ENCODE measurements around the gene AMPH.
A peak's percentile ranks its signal among the peaks of the same experiment; 100 is the strongest.

Gene AMPH

DNA sequence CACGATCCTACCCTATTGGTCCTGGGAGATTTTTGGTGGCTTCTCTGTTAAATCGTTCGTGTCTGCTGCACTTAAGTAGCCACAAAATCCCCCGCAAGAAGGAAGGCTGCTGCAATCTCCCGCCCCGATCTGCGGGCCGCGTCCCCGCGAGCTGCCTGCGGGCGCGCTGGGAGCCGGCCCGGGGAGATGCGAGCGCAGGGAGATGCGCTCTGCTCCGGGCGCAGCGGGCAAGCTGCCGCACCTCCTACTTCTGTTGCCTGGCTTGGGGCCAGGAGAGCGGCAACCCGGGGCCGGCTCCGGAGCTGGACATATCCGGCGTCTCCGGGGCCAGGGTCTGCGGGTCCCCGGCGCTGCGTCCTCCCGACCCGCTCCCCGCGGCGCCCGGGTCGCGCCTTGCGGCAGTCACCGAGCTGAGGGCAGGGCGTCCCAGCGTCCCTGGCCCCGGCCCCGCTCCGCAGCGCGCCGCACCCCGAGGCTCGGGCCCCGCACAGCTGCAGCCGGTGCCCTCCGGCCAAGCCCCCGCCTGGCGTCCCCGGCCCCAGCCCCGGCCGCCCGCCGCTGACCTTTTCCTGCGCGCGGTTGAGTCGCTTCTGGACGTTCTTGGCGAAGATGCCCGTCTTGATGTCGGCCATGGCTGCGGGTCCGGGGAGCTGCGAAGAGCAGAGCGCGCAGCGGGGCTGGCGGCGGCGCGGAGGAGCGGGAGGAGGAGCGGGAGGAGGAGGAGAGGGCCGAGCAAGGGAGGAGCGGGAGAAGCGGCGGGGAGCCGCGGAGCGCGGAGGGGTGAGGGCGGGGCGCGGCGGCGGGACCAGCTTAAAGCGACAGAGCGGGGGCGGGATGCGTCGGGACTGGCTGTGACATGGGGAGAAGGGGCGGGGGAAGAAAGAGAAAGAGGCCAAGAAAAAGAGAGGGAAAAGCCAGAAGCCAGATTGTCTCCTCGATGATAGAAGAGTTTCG, at the start of gene AMPH:
Gene AMPH (minus strand): TSS at position 654 of the 954 bp plus-strand sequence. CDS start 22 bp downstream, at position 632.
- peak; percentile 31 for DNase-seq (ENCODE audit: low spot score)

DNA sequence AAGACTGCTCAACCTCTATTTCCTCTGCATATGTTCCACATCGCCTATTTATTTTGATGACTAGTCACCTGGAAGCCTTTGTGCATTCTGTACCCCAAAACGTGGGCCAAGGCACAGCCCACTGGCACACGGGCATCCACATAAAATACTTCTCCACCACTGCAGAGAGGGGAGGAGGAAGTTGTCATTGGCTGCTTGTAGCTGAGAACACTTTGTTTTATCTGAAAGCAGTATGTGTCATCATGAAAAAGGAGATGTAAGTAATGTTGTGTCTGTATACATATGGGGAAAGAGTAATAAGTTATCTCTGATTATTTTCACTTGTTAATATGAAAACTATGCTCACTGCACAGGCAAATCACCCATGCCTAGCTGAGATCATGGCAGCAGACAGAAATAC, 48.2 kb upstream of the AMPH start:
- DNase-seq (ENCODE audit: low spot score) = no peak

DNA sequence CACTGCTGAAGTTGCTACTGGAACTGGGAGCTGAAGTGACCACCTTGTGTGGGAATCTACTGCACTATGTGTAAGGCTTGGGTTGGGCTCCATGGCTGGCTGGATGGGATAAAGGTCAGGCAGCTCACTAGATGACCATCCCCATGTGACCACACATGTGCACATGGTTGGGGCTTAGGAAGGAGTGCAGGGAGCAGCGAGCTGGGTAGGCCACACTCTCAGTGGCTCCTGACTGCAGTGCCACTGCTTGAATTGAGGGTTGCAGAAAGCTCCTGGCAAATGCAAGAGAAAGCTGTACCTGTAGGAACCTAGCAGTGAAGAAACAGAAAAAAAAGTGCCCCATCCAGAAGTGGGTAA, 47.5 kb upstream of the AMPH start:
- DNase-seq (ENCODE audit: low spot score) = no peak

DNA sequence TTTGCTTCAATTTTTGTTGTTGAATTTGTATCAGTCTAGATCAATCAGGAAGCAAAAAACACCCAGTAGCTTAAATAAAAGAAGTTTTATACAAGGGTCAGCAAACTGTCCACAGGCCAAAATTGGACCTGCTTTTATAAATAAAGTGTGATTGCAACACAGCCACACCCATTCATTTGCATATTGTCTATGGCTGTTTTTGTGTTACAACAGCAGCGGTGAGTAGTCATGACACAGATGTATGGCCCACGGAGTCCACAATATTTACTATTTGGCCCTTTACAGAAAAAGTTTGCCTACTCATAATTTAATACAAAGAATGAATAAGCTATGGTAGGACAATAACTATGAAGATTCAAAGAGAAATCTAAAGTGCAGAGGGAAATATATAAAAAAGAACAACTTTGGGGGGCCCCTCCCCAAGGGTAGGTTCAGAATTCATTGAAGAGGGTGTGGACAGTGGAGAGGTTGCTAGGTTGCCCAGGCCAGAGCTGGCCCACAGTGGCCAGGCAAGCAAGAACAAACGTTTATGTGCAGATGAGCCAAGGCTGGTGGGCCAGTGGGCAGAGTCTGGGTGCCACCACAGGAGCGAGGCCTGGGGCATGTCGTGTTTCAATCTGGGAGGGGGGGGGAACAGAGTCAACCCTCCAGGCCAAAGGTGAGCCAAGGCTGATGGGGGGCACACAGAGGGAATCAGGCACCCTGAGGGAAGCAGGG, 47.0 kb upstream of the AMPH start:
- no peak for DNase-seq (ENCODE audit: low spot score)

DNA sequence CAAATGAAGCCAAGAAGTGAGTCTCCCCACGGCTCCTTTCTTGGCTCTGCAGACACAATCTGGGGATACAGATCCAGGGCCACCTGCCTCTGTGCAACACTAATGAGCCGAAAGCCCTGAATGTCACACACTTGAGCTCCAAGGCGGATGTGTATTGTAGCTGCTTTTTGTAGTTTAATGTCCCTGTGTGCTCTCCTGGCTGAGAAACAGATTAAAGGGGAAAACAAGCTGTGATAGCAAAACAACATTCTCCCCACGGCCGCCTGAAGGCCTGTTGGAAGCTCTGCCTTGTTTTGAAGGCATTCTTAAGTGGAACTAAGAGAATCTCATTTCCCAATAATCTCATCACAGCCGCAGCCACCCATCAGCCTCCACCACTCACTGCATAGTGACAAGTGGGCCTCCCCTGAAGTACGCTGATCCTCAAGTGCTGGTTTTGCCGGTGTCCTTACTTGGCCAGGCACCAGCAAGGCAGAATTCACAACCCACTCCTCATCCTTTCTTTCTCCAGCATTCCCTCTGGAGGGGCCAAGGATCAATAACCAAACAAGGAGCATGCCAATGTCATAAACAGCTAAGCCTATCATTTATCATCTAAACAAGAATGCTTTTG, 44.4 kb upstream of the AMPH start:
- no peak for DNase-seq (ENCODE audit: low spot score)

DNA sequence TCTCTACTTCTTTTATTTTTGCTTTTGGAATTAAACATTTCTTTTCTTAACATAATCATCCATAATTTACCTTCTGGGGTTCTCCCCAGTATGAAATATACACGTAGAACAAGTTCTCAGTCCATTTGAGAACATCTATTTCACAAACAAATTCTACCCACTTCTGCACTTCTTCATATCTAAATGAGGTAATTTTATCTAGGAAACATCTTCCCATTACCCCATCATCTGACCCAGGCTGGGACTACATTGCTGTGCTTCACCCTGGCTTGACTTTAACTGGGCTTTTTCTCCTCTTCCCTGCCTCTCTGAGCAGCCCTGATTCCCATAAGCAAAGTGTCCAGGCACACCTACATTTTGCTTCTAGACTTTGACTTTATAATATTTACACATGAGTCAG, 43.3 kb upstream of the AMPH start:
- DNase-seq (ENCODE audit: low spot score) = no peak

DNA sequence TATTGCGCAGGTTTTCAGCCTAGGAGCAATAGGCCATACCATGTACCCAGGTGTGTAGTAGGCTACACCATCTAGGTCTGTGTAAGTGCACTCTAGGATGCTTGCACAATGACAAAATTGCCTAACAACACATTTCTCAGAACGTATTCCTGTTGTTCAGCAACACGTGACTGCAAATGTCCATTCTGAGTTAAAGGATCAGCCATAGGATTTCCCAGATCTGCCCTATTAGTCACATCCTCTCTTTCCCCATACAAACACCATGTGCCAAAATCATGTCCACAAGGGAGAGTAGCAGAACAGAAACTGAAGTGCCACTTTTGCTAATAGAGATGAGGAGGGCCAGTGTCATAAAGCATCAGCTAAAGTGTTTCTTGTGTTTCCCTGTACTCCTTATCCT, 42.6 kb upstream of the AMPH start:
- DNase-seq (ENCODE audit: low spot score) = no peak

DNA sequence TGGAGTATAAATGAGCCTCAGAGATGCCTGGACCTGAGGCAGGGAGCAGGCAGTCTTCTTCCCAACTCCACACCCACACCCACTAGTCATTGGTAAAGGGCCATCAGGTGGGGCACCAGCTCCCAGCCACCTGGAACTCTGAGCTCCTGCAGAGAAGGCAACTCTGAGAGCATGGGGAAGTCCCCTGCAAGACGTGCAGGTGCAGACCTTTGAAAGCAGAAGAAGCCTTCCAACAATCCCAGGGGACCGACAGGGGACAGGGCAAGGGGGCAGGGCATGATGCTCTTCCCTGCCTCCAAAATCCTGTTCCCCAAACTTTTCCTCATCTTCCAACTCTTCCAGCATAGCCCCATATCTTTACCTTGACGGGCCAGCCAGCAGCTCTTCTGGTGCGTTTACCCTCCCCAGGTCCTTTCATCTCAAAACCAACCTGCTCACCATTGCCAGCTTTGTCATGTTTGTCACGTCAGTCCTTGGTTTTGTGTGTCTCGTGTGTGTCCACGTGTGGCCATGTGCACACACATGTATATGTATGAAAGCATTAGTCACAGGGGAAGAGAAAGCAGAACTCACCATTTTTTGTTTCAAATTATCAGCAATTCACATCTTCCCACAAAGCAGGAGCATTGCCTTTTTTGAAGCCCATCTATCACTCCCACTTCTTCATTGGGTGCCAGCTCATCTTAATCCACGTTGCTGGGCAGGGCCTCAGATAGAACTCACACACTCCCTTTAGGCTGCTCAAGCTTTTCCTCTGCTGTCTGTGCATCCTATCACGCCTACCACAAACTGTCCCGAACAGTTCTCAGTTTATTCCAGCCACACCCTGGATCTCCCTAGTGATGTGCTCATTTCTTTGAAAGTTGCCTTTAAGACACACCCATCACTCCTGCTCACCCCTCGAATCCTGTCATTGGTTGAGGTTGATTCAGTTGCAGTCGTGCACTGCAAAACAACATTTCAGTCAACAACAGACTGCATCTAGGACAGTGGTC, 41.0 kb upstream of the AMPH start:
- DNase-seq (ENCODE audit: low spot score) = no peak

DNA sequence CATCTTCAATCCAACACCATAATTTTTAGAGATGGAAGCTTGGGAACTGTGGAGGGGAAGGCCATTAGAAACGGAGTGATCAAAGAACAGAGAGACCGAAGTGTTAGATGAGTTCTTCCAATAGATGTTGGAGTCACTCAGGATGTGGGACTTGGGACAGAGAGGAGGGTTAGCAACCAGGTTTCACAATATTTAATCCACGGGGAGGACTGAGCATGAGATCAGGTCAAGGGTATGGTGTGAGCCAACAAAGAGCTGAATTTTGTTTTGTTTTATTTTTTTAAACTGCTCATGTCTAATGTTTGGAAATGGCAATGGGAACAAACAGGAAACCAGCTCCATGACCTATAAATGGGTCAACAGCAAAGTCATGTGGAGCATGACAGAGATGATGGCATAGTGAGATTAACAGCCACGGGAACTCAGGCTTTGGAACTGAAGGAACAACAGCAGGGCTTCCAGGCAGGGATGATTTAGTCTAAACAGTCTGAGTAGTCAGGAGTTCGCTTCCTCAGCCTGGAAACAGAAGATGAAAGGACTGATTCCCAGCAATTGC, 38.9 kb upstream of the AMPH start:
- no peak for DNase-seq (ENCODE audit: low spot score)

DNA sequence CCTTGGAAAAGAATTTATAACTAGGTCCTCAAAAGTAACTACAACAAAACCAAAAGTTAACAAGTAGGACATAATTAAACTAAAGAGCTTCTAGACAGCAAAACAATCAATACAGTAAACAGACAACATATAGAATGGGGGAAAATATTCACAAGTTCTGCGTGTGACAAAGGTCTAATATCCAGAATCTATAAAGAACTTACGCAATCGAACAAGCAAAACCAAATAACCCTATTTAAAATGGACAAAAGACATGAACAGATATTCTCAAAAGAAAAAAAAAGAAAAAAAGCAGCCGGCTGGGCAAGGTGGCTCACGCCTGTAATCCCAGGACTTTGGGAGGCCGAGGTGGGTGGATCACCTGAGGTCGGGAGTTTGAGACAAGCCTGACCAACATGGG, 33.8 kb upstream of the AMPH start:
- DNase-seq (ENCODE audit: low spot score) = no peak

DNA sequence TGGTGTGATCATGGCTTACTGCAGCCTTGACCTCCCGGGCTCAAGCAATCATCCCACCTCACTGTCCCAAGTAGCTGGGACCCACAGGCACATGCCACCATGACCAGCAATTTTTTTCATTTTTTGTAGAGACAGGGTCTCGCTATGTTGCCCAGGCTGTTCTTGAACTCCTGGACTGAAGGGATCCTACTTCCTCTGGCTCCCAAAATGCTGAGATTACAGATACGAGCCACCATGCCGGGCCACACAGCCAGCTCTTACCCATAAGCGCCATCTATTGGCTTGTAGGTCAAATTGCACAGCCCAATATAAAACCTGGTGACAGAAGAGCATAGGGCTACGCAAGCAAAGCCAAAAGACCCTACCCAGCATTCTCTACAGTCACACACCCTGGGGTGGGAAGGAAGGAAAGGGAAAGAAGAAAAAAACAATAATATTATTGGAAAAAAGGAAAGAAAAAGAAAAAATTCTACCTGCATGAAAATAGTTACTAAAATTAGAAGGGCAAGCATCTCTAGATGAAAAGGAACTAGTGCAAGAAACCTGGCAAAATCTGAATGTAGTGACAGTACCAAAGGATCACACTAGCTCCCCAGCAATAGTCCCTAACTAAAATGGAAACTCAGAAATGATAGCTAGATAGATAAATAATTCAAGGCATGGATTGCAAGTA, 29.4 kb upstream of the AMPH start:
- DNase-seq (ENCODE audit: low spot score) = peak; percentile 60

DNA sequence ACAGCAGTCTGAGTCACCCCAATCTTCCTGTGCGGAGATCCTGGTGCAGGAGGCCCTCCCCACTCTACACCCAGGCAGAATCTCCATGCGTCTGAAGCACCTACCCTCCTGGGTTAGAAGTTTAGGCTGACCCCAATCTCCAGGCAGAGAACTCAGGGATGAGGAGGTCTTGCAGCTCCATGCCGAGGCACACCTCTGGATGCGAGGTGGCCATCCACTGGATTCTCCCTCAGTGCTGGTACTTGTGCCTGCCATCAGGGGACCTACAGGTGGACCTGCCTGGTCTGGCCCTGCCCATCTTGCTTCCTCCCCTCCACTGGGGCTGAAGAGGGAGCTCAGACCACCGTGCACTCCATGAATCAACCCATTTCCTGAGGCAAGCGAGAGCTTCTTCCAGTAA, 28.8 kb upstream of the AMPH start:
- no peak for DNase-seq (ENCODE audit: low spot score)

DNA sequence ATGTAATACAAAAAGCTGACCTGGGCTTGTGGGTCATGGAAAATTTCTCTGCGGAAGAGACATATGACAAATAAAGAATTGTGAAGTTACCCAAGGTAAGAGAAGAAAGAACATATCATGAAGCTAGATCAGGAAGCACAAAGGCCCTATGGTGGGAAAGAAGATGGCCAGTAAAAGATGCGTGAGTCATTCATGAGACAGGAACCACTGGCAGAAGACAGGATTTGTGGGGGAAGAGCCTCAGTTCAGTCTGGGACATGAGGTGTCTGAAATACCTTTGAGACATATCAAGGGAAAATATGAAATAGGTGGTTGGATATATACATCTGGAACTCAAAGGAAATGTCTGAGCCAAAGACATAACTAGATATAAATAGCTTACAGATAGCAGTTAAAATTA, 27.7 kb upstream of the AMPH start:
- no peak for DNase-seq (ENCODE audit: low spot score)

DNA sequence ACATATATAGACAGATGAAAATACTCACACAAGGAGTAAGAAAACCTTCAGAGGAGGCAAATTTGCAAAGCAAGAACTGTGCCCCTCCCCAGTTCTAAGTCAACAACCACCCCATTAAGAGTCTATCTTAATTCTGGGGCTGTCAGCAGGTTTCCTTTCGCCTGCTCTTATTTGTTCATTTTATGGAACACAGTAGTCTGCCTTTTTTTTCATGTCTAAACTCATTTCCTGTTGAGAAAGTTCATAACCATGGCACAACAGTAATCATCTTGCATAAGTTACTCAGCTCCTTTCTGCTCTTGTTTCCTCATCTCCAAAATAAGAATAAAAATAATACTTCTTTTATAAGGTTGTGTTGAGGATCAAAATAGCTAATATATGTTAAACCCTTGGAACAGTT, 25.8 kb upstream of the AMPH start:
- DNase-seq (ENCODE audit: low spot score) = no peak

DNA sequence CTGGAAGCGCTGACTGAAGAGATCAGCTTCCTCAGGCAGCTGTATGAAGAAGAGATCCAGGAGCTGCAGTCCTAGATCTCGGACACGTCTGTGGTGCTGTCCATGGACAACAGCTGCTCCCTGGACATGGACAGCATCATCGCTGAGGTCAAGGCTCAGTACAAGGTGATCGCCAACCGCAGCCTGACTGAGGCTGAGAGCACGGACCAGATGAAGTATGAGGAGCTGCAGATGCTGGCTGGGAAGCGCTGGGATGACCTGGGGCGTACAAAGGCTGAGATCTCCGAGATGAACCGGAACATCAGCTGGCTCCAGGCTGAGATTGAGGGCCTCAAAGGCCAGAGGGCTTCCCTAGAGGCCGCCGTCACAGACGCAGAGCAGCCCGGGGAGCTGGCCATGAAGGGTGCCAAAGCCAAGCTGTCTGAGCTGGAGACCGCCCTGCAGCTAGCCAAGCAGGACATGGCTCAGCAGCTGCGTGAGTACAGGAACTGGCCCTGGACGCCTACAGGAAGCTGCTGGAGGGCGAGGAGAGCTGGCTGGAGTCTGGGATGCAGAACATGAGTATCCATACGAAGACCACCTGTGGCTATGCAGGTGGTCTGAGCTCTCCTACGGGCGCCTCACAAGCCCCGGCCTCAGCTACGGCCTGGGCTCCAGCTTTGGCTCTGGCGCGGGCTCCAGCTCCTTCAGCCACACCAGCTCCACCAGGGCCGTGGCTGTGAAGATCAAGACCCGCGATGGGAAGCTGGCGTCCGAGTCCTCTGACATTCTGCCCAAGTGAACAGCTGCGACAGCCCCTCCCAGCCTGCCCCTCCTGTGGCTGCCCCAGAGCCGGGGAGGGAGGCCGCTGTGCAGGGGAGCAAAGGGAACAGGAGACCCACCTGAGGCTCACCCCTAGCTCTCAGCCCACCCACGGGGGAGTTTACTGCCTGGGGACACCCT, 24.9 kb upstream of the AMPH start:
- DNase-seq (ENCODE audit: low spot score) = no peak

DNA sequence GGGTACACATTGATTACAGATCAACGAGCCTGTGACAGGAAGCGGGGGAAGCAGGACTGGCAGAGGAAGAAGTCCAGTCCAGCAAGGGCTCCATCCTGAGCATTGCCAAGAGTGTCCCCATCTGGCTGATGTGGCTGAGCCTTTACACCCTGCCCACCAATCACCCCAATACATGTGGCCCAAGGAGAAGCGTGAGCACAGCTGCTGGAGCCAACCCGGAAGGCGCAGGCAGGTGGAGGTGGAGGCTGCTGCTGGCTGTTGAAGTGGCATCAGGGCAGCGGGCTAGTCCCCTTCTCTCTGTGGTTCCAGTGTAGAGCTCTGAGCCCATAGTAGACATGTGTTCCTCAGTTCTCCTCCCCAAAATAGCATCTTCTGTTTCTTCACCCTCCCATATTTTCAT, 6.8 kb upstream of the AMPH start:
- no peak for DNase-seq (ENCODE audit: low spot score)

DNA sequence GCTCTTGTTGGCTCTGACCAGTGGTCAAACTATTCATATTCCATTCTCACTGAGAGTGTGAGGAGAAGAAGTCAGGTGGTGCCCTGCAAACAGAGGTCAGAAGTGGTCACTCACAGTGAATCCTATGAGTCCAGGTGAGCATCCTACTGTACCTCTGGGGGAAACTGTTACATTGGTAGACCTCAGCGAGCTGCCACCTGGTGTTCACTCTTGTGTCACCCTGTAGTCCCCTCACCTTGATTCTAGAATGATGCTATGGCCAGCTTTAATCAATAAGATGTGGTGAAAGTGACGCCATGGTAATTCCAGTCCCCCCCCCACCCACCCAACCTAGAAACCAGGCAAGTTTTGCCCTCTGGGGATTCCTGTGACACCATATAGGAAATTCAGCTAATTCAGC, 1.2 kb upstream of the AMPH start:
- DNase-seq (ENCODE audit: low spot score) = no peak

DNA sequence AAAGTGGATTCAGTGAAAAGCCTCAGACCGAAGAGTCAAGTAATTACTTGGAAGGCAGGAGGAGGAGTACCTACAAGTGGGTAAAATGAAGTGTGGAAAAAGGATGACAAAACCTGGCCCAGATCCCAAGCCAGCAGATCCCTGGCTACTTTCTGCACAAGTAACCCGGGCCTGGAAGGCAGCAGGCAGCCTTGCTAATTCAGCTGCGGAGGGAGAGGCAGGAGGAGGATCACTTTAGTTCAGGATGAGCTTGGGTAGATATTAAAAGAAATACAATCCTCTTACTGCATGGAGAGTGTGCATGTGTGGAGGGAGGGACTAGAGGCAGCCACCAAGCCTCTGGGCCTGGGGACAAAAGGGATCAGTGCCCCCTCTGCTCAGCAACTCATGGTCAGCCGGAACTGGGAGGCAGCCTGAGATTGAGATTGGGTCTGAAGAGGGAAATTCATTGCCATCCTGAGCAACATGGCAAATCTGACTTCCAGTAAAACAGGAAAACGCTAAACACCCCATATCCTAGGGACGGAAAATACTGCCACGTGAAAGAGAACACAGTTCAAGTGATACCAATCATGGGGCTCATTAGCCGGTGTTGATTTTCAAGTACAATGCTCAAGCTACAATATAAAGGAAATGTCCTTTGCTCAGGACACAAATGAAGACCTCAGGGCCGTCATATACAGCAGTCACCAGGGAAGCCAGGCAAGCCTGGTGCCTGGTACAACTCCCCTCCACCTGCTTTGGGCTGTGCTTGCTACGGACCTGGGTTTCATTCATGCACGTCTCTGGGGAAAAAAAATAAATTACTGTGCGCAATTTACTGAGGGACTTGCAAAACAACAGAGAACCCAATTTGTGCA, 1.3 kb downstream of the AMPH start:
- no peak for DNase-seq (ENCODE audit: low spot score)
